ENCODE results near the gene EXOSC7.

The EXOSC7 gene

GRCh38 chr3:44991326-44991725, 15.3 kb downstream of the EXOSC7 start:
- Histone ChIP-seq H2AFZ (ENCODE audit: low read length) (no peak overlapping the region), H2BK5ac (ENCODE audit: low read length) (no peak overlapping the region), H2BK12ac (ENCODE audit: low read length) (no peak overlapping the region), H4K8ac (ENCODE audit: low read depth, low read length) (no peak overlapping the region), H3K23ac (ENCODE audit: low read depth, low read length, poor library complexity) (no peak overlapping the region), H3K14ac (ENCODE audit: low read length) (no peak overlapping the region), H2BK120ac (ENCODE audit: low read depth, low read length) (no peak overlapping the region), H4K91ac (ENCODE audit: low read depth, low read length, poor library complexity) (no peak overlapping the region), H3K4me1 (ENCODE audit: control insufficient read depth in 2 of 2, insufficient read depth in 1 of 2, low read depth in 1 of 2, low read length in 2 of 2) (peaks cover 3% of the 10 kb centered on the region in 2 donors), H3K36me3 (replicated peaks in 1 of 2; ENCODE audit: control insufficient read depth in 2 of 2, insufficient read depth in 2 of 2, low read length in 2 of 2) (peaks cover 19 to 68% of the 10 kb centered on the region in 2 donors), H3K27me3 (ENCODE audit: control insufficient read depth in 3 of 3, insufficient read depth in 3 of 3, low read depth in 1 of 3, low read length in 3 of 3) (no peaks in the 10 kb centered on the region), H3K4me2 (ENCODE audit: insufficient read depth, low read length, poor library complexity, severe bottlenecking) (no peak overlapping the region), H3K4me3 (ENCODE audit: low read length in 2 of 2) (no peak overlapping the region), H3K18ac (ENCODE audit: low read length) (no peak overlapping the region), H3K27ac (replicated peaks; ENCODE audit: low read length) (no peak overlapping the region), H3K9ac (ENCODE audit: low read depth, low read length, poor library complexity) (no peak overlapping the region), H2AK5ac (ENCODE audit: low read depth, low read length) (no peak overlapping the region), H3K4ac (ENCODE audit: low read length) (no peak overlapping the region), H3K9me3 (replicated peaks in 1 of 2; ENCODE audit: control insufficient read depth in 2 of 2, insufficient read depth in 1 of 2, low read depth in 1 of 2, low read length in 2 of 2) (peaks cover 2 to 7% of the 10 kb centered on the region in 2 donors), H2BK15ac (ENCODE audit: low read length) (no peak overlapping the region), H3K79me1 (ENCODE audit: low read depth, low read length) (peaks cover 3% of the 10 kb centered on the region)
- no CpG with 5 or more reads among the region's 1 CpG for WGBS, 2 donors (ENCODE audit: extremely low coverage in 2 of 2, insufficient read length in 2 of 2, insufficient replicate concordance in 1 of 2)
- DNase-seq (ENCODE audit: low spot score): no peak

- Histone ChIP-seq H3K18ac (ENCODE audit: low read length) (no peak overlapping the region), H3K9ac (ENCODE audit: low read depth, low read length, poor library complexity) (no peak overlapping the region), H2AK5ac (ENCODE audit: low read depth, low read length) (no peak overlapping the region), H3K23ac (ENCODE audit: low read depth, low read length, poor library complexity) (no peak overlapping the region), H2BK120ac (ENCODE audit: low read depth, low read length) (no peak overlapping the region), H2BK5ac (ENCODE audit: low read length) (no peak overlapping the region), H3K36me3 (replicated peaks in 1 of 2; ENCODE audit: control insufficient read depth in 2 of 2, insufficient read depth in 2 of 2, low read length in 2 of 2) (peaks cover 27 to 83% of the 10 kb centered on the region in 2 donors), H3K14ac (ENCODE audit: low read length) (no peak overlapping the region), H3K4me2 (ENCODE audit: insufficient read depth, low read length, poor library complexity, severe bottlenecking) (no peak overlapping the region), H3K4me1 (ENCODE audit: control insufficient read depth in 2 of 2, insufficient read depth in 1 of 2, low read depth in 1 of 2, low read length in 2 of 2) (peaks cover 3% of the 10 kb centered on the region in 2 donors), H3K9me3 (replicated peaks in 1 of 2; ENCODE audit: control insufficient read depth in 2 of 2, insufficient read depth in 1 of 2, low read depth in 1 of 2, low read length in 2 of 2) (peaks cover 0 to 3% of the 10 kb centered on the region in 2 donors), H3K4ac (ENCODE audit: low read length) (no peak overlapping the region), H3K4me3 (ENCODE audit: low read length in 2 of 2) (no peak overlapping the region), H4K91ac (ENCODE audit: low read depth, low read length, poor library complexity) (no peak overlapping the region), H4K8ac (ENCODE audit: low read depth, low read length) (no peak overlapping the region), H3K79me1 (ENCODE audit: low read depth, low read length) (peaks cover 2% of the 10 kb centered on the region), H2BK15ac (ENCODE audit: low read length) (no peak overlapping the region), H3K27me3 (ENCODE audit: control insufficient read depth in 3 of 3, insufficient read depth in 3 of 3, low read depth in 1 of 3, low read length in 3 of 3) (no peaks in the 10 kb centered on the region), H2BK12ac (ENCODE audit: low read length) (no peak overlapping the region), H2AFZ (ENCODE audit: low read length) (no peak overlapping the region), H3K27ac (replicated peaks; ENCODE audit: low read length) (no peak overlapping the region)
- no CpG with 5 or more reads among the region's 7 CpGs for WGBS, 2 donors (ENCODE audit: extremely low coverage in 2 of 2, insufficient read length in 2 of 2, insufficient replicate concordance in 1 of 2)
- DNase-seq (ENCODE audit: low spot score): no peak
These were observed 16.8 kb downstream of the EXOSC7 start for GRCh38 chr3:44992555-44993470.

GRCh38 chr3:44993471-44994205, 17.6 kb downstream of the EXOSC7 start:
- Histone ChIP-seq H2BK5ac (ENCODE audit: low read length) (no peak overlapping the region), H3K4me3 (ENCODE audit: low read length in 2 of 2) (no peak overlapping the region), H4K91ac (ENCODE audit: low read depth, low read length, poor library complexity) (no peak overlapping the region), H3K27ac (replicated peaks; ENCODE audit: low read length) (no peak overlapping the region), H3K14ac (ENCODE audit: low read length) (no peak overlapping the region), H2BK12ac (ENCODE audit: low read length) (no peak overlapping the region), H2AK5ac (ENCODE audit: low read depth, low read length) (no peak overlapping the region), H3K9ac (ENCODE audit: low read depth, low read length, poor library complexity) (no peak overlapping the region), H2AFZ (ENCODE audit: low read length) (no peak overlapping the region), H3K36me3 (replicated peaks in 1 of 2; ENCODE audit: control insufficient read depth in 2 of 2, insufficient read depth in 2 of 2, low read length in 2 of 2) (peaks cover 29 to 91% of the 10 kb centered on the region in 2 donors), H2BK120ac (ENCODE audit: low read depth, low read length) (no peak overlapping the region), H3K18ac (ENCODE audit: low read length) (no peak overlapping the region), H3K23ac (ENCODE audit: low read depth, low read length, poor library complexity) (no peak overlapping the region), H3K4ac (ENCODE audit: low read length) (no peak overlapping the region), H2BK15ac (ENCODE audit: low read length) (no peak overlapping the region), H3K9me3 (replicated peaks in 1 of 2; ENCODE audit: control insufficient read depth in 2 of 2, insufficient read depth in 1 of 2, low read depth in 1 of 2, low read length in 2 of 2) (peaks cover 0 to 3% of the 10 kb centered on the region in 2 donors), H4K8ac (ENCODE audit: low read depth, low read length) (no peak overlapping the region), H3K79me1 (ENCODE audit: low read depth, low read length) (peaks cover 2% of the 10 kb centered on the region), H3K4me1 (ENCODE audit: control insufficient read depth in 2 of 2, insufficient read depth in 1 of 2, low read depth in 1 of 2, low read length in 2 of 2) (peaks cover 3% of the 10 kb centered on the region in 2 donors), H3K4me2 (ENCODE audit: insufficient read depth, low read length, poor library complexity, severe bottlenecking) (no peak overlapping the region), H3K27me3 (ENCODE audit: control insufficient read depth in 3 of 3, insufficient read depth in 3 of 3, low read depth in 1 of 3, low read length in 3 of 3) (no peaks in the 10 kb centered on the region)
- DNase-seq (ENCODE audit: low spot score): no peak

- WGBS, 2 donors (ENCODE audit: extremely low coverage in 2 of 2, insufficient read length in 2 of 2, insufficient replicate concordance in 1 of 2): no CpG with 5 or more reads among the region's 8 CpGs
- no peak overlapping the region for H4K91ac ChIP-seq (ENCODE audit: low read depth, low read length, poor library complexity)
- H3K36me3 ChIP-seq (replicated peaks in 1 of 2; ENCODE audit: control insufficient read depth in 2 of 2, insufficient read depth in 2 of 2, low read length in 2 of 2): peaks cover 24 to 91% of the 10 kb centered on the region in 2 donors
- peaks cover 0 to 3% of the 10 kb centered on the region in 2 donors for H3K9me3 ChIP-seq (replicated peaks in 1 of 2; ENCODE audit: control insufficient read depth in 2 of 2, insufficient read depth in 1 of 2, low read depth in 1 of 2, low read length in 2 of 2)
- H2BK15ac ChIP-seq (ENCODE audit: low read length): no peak overlapping the region
- DNase-seq (ENCODE audit: low spot score): no peak
- peaks cover 3% of the 10 kb centered on the region in 2 donors for H3K4me1 ChIP-seq (ENCODE audit: control insufficient read depth in 2 of 2, insufficient read depth in 1 of 2, low read depth in 1 of 2, low read length in 2 of 2)
- no peak overlapping the region for H3K14ac ChIP-seq (ENCODE audit: low read length)
- H3K27me3 ChIP-seq (ENCODE audit: control insufficient read depth in 3 of 3, insufficient read depth in 3 of 3, low read depth in 1 of 3, low read length in 3 of 3): no peaks in the 10 kb centered on the region
- no peak overlapping the region for H2BK120ac ChIP-seq (ENCODE audit: low read depth, low read length)
- H3K9ac ChIP-seq (ENCODE audit: low read depth, low read length, poor library complexity): no peak overlapping the region
- H3K4ac ChIP-seq (ENCODE audit: low read length): no peak overlapping the region
- no peak overlapping the region for H2BK12ac ChIP-seq (ENCODE audit: low read length)
- no peak overlapping the region for H3K27ac ChIP-seq (replicated peaks; ENCODE audit: low read length)
- H3K18ac ChIP-seq (ENCODE audit: low read length): no peak overlapping the region
- no peak overlapping the region for H4K8ac ChIP-seq (ENCODE audit: low read depth, low read length)
- H2AFZ ChIP-seq (ENCODE audit: low read length): no peak overlapping the region
- no peak overlapping the region for H2AK5ac ChIP-seq (ENCODE audit: low read depth, low read length)
- H3K79me1 ChIP-seq (ENCODE audit: low read depth, low read length): peaks cover 2% of the 10 kb centered on the region
- no peak overlapping the region for H3K4me3 ChIP-seq (ENCODE audit: low read length in 2 of 2)
- H2BK5ac ChIP-seq (ENCODE audit: low read length): no peak overlapping the region
- H3K4me2 ChIP-seq (ENCODE audit: insufficient read depth, low read length, poor library complexity, severe bottlenecking): no peak overlapping the region
- H3K23ac ChIP-seq (ENCODE audit: low read depth, low read length, poor library complexity): no peak overlapping the region
These were observed 19.2 kb downstream of the EXOSC7 start for GRCh38 chr3:44995142-44995770.
